ENCODE measurements around the gene RGS14. TPM values are rescaled to one million over a fixed set of nuclear protein-coding genes. Genes with fewer than 3 reads are reported as not detected.
A peak's percentile ranks its signal among the peaks of the same experiment; 100 is the strongest.
"Not testable (repeated sequence)": the region's sequence is repeated elsewhere in the genome, so short reads cannot be mapped to it uniquely, and the experiment has no call there.

RGS14 gene
- polyA plus RNA-seq, 3 donors, result 16.3 to 18.9 (median 17.4) TPM

GRCh38 chr5:177375516-177375915, 17.8 kb downstream of the RGS14 start:
- not testable (repeated sequence) for DNase-seq

- DNase-seq, result no peak
Measured at GRCh38 chr5:177376107-177376506, 18.4 kb downstream of the RGS14 start.

GRCh38 chr5:177377851-177378776, 20.4 kb downstream of the RGS14 start:
- no peak for DNase-seq

- DNase-seq, result no peak
Measured at GRCh38 chr5:177378884-177379883, 21.5 kb downstream of the RGS14 start.

- DNase-seq, result no peak
Measured at GRCh38 chr5:177380805-177381126, 23.0 kb downstream of the RGS14 start.

- no peak for DNase-seq
Measured at GRCh38 chr5:177382423-177383029, 24.8 kb downstream of the RGS14 start.

- no peak for DNase-seq
Measured at GRCh38 chr5:177383181-177383580, 25.5 kb downstream of the RGS14 start.

GRCh38 chr5:177384134-177384533, 26.4 kb downstream of the RGS14 start, which contains the start of gene SLC34A1:
SLC34A1 (plus strand) TSS chr5:177384434; CDS start chr5:177385742, 1,308 bp downstream.
- no peak for DNase-seq

- DNase-seq, result no peak
Measured at GRCh38 chr5:177385720-177386119, 28.0 kb downstream of the RGS14 start.

GRCh38 chr5:177386542-177386941, 28.8 kb downstream of the RGS14 start:
- DNase-seq, result no peak

GRCh38 chr5:177387405-177387804, 29.7 kb downstream of the RGS14 start:
- DNase-seq, result no peak

- DNase-seq, result no peak
Measured at GRCh38 chr5:177388521-177389052, 30.9 kb downstream of the RGS14 start.

- DNase-seq, result no peak
Measured at GRCh38 chr5:177389241-177390169, 31.8 kb downstream of the RGS14 start.

GRCh38 chr5:177390363-177391300, 32.9 kb downstream of the RGS14 start:
- peak; percentile 88 for DNase-seq

GRCh38 chr5:177392765-177393164, 35.0 kb downstream of the RGS14 start:
- DNase-seq, result no peak

- no peak for DNase-seq
Measured at GRCh38 chr5:177393206-177393765, 35.6 kb downstream of the RGS14 start.

GRCh38 chr5:177393990-177394389, 36.3 kb downstream of the RGS14 start:
- DNase-seq, result no peak

- no peak for DNase-seq
Measured at GRCh38 chr5:177396078-177396477, 38.4 kb downstream of the RGS14 start.

- DNase-seq, result no peak
Measured at GRCh38 chr5:177396807-177397206, 39.1 kb downstream of the RGS14 start.
